Activated CD4-positive, alpha-beta T cell treated with anti-CD3 and anti-CD28 coated beads, Interleukin-2, amount 10 ng/mL, durations not matched to agents 7 days and 5 days (primary cell): ENCODE results near the gene GDPD5. TPM values are rescaled to one million over a fixed set of nuclear protein-coding genes. Genes with fewer than 3 reads are reported as not detected.

ENCODE experiments used
- CTCF ChIA-PET: fragments of 350-600 bp; sonication (Branson Sonifier 250); formaldehyde crosslinking; loops from one replicate; lab custom pipeline; 2021; ENCODE audit warnings: antibody characterized with exemption; lab: Charles Lee
- POLR2A ChIA-PET: fragments of 350-600 bp; sonication (Branson Sonifier 250); formaldehyde crosslinking; loops from one replicate; lab custom pipeline; 2021; ENCODE audit warnings: antibody characterized with exemption; lab: Charles Lee
- DNase-seq: peaks from one replicate; pipeline ENCODE4 v3.0.0-alpha.2; 2020
- H3K27ac Mint-ChIP-seq: one replicate; pipeline ENCODE4 v1.8.0; 2021; ENCODE audit warnings: mild to moderate bottlenecking, moderate library complexity, mixed read lengths
- H3K27me3 Mint-ChIP-seq: one replicate; pipeline ENCODE4 v1.8.0; 2021; ENCODE audit warnings: mixed read lengths
- H3K36me3 Mint-ChIP-seq: one replicate; pipeline ENCODE4 v1.8.0; 2021; ENCODE audit warnings: low read depth, mixed read lengths
- H3K4me1 Mint-ChIP-seq: one replicate; pipeline ENCODE4 v1.8.0; 2021; ENCODE audit warnings: mixed read lengths
- H3K4me3 Mint-ChIP-seq: one replicate; pipeline ENCODE4 v1.8.0; 2021; ENCODE audit warnings: mild to moderate bottlenecking, moderate library complexity, mixed read lengths
- H3K9me3 Mint-ChIP-seq: one replicate; pipeline ENCODE4 v1.8.0; 2021; ENCODE audit warnings: mixed read lengths
- total RNA-seq, 2 experiments: library from RNA; stranded (reverse); gene quantifications; one replicate each; pipeline ENCODE4 v1.2.3, GENCODE V29; 2021

Gene GDPD5
- total RNA-seq, 2 experiments from 2014 or later: 55.8 to 62.3 TPM

- Mint-ChIP-seq H3K9me3 (no peaks in the 10 kb centered on the region), H3K4me3 (no peak overlapping the region), H3K27me3 (no peaks in the 10 kb centered on the region), H3K4me1 (peaks cover 46% of the 10 kb centered on the region), H3K27ac (no peak overlapping the region), H3K36me3 (no peaks in the 10 kb centered on the region)
- CTCF ChIA-PET: interaction anchor here (2.8 kb wide), 1 partner anchor 22 kb away, joined by 7 read pairs; no protein-coding TSS in a partner anchor
- POLR2A ChIA-PET: no interaction called here
- no peak for DNase-seq
Observed at GRCh38 chr11:75538150-75538942, 12.6 kb upstream of the GDPD5 start.

GRCh38 chr11:75537740-75538139, 12.0 kb upstream of the GDPD5 start:
- POLR2A ChIA-PET: no interaction called here
- CTCF ChIA-PET: interaction anchor here (1.0 to 2.8 kb wide), 5 partner anchors 12 to 108 kb away, joined by 3 to 7 read pairs (median 4); partner anchors contain the start of gene GDPD5
- H3K4me1 Mint-ChIP-seq: peaks cover 46% of the 10 kb centered on the region
- DNase-seq: no peak
- no peak overlapping the region for H3K4me3 Mint-ChIP-seq
- H3K9me3 Mint-ChIP-seq: no peaks in the 10 kb centered on the region
- no peaks in the 10 kb centered on the region for H3K36me3 Mint-ChIP-seq
- no peaks in the 10 kb centered on the region for H3K27me3 Mint-ChIP-seq
- H3K27ac Mint-ChIP-seq: peak overlapping the region; percentile 79

- ChIA-PET CTCF (interaction anchor here (1.0 to 2.8 kb wide), 8 partner anchors 11 to 107 kb away, joined by 3 to 7 read pairs (median 4); partner anchors contain the start of gene GDPD5), POLR2A (no interaction called here)
- Mint-ChIP-seq H3K4me1 (peaks cover 50% of the 10 kb centered on the region), H3K36me3 (no peaks in the 10 kb centered on the region), H3K4me3 (no peak overlapping the region), H3K27me3 (no peaks in the 10 kb centered on the region), H3K9me3 (no peaks in the 10 kb centered on the region), H3K27ac (peak overlapping the region; percentile 79)
- DNase-seq: peak; percentile 51
Observed at GRCh38 chr11:75536786-75537641, 11.3 kb upstream of the GDPD5 start.

GRCh38 chr11:75535071-75535470, 9.3 kb upstream of the GDPD5 start:
- CTCF ChIA-PET: interaction anchor here (0.7 to 2.6 kb wide), 4 partner anchors 10 to 255 kb away, joined by 4 to 10 read pairs (median 6); partner anchors contain the start of gene GDPD5
- H3K36me3 Mint-ChIP-seq: no peaks in the 10 kb centered on the region
- H3K9me3 Mint-ChIP-seq: no peaks in the 10 kb centered on the region
- peaks cover 69% of the 10 kb centered on the region for H3K4me1 Mint-ChIP-seq
- POLR2A ChIA-PET: no interaction called here
- H3K4me3 Mint-ChIP-seq: no peak overlapping the region
- no peak for DNase-seq
- no peaks in the 10 kb centered on the region for H3K27me3 Mint-ChIP-seq
- peak overlapping the region; percentile 51 for H3K27ac Mint-ChIP-seq

- peaks cover 69% of the 10 kb centered on the region for H3K4me1 Mint-ChIP-seq
- CTCF ChIA-PET: interaction anchor here (0.6 to 2.6 kb wide), 10 partner anchors 9 to 255 kb away, joined by 3 to 11 read pairs (median 5); partner anchors contain the start of gene GDPD5
- DNase-seq: no peak
- peak overlapping the region; percentile 51 for H3K27ac Mint-ChIP-seq
- no peaks in the 10 kb centered on the region for H3K27me3 Mint-ChIP-seq
- no peaks in the 10 kb centered on the region for H3K36me3 Mint-ChIP-seq
- POLR2A ChIA-PET: no interaction called here
- H3K9me3 Mint-ChIP-seq: no peaks in the 10 kb centered on the region
- H3K4me3 Mint-ChIP-seq: no peak overlapping the region
Observed at GRCh38 chr11:75534259-75535069, 8.7 kb upstream of the GDPD5 start.

GRCh38 chr11:75533896-75534258, 8.1 kb upstream of the GDPD5 start:
- no peak overlapping the region for H3K4me3 Mint-ChIP-seq
- H3K4me1 Mint-ChIP-seq: peaks cover 69% of the 10 kb centered on the region
- no peaks in the 10 kb centered on the region for H3K36me3 Mint-ChIP-seq
- POLR2A ChIA-PET: interaction anchor here (0.6 kb wide), 1 partner anchor 59 kb away, joined by 3 read pairs; no protein-coding TSS in a partner anchor
- H3K27ac Mint-ChIP-seq: peak overlapping the region; percentile 51
- no peaks in the 10 kb centered on the region for H3K27me3 Mint-ChIP-seq
- H3K9me3 Mint-ChIP-seq: no peaks in the 10 kb centered on the region
- no peak for DNase-seq
- CTCF ChIA-PET: interaction anchor here (0.6 to 2.6 kb wide), 11 partner anchors 20 to 254 kb away, joined by 3 to 11 read pairs (median 4); no protein-coding TSS in a partner anchor

GRCh38 chr11:75532200-75533048, 6.7 kb upstream of the GDPD5 start:
- POLR2A ChIA-PET: no interaction called here
- Mint-ChIP-seq H3K27me3 (no peaks in the 10 kb centered on the region), H3K9me3 (no peaks in the 10 kb centered on the region), H3K4me1 (peaks cover 61% of the 10 kb centered on the region), H3K36me3 (no peaks in the 10 kb centered on the region), H3K27ac (peak overlapping the region; percentile 79), H3K4me3 (peak overlapping the region; percentile 10)
- DNase-seq: peak; percentile 89
- CTCF ChIA-PET: interaction anchor here (0.5 to 3.7 kb wide), 25 partner anchors 9 to 388 kb away, joined by 3 to 23 read pairs (median 4); no protein-coding TSS in a partner anchor

GRCh38 chr11:75531325-75531724, 5.6 kb upstream of the GDPD5 start:
- Mint-ChIP-seq H3K4me3 (no peak overlapping the region), H3K4me1 (peaks cover 57% of the 10 kb centered on the region), H3K9me3 (no peaks in the 10 kb centered on the region), H3K27ac (peak overlapping the region; percentile 25), H3K27me3 (no peaks in the 10 kb centered on the region), H3K36me3 (no peaks in the 10 kb centered on the region)
- CTCF ChIA-PET: interaction anchor here (0.7 to 3.7 kb wide), 18 partner anchors 9 to 199 kb away, joined by 3 to 23 read pairs (median 3); no protein-coding TSS in a partner anchor
- DNase-seq: no peak
- POLR2A ChIA-PET: no interaction called here

- POLR2A ChIA-PET: no interaction called here
- Mint-ChIP-seq H3K9me3 (no peaks in the 10 kb centered on the region), H3K4me3 (no peak overlapping the region), H3K27me3 (no peaks in the 10 kb centered on the region), H3K27ac (peak overlapping the region; percentile 72), H3K4me1 (peaks cover 52% of the 10 kb centered on the region), H3K36me3 (no peaks in the 10 kb centered on the region)
- CTCF ChIA-PET: interaction anchor here (0.7 to 3.7 kb wide), 11 partner anchors 10 to 251 kb away, joined by 3 to 23 read pairs (median 4); no protein-coding TSS in a partner anchor
- DNase-seq: no peak
Observed at GRCh38 chr11:75530577-75530976, 4.8 kb upstream of the GDPD5 start.

GRCh38 chr11:75527938-75528735, 2.4 kb upstream of the GDPD5 start:
- Mint-ChIP-seq H3K27me3 (peaks cover 2% of the 10 kb centered on the region), H3K9me3 (no peaks in the 10 kb centered on the region), H3K36me3 (no peaks in the 10 kb centered on the region), H3K4me1 (peaks cover 53% of the 10 kb centered on the region), H3K4me3 (peak overlapping the region; percentile 81), H3K27ac (no peak overlapping the region)
- DNase-seq: no peak
- ChIA-PET CTCF (interaction anchor here (1.4 to 1.8 kb wide), 2 partner anchors 72 to 83 kb away, joined by 4 to 9 read pairs; no protein-coding TSS in a partner anchor), POLR2A (no interaction called here)
